Mucosa of descending colon (tissue), 3 donors: ENCODE results near the gene DLG2. TPM values are rescaled to one million over a fixed set of nuclear protein-coding genes. Genes with fewer than 3 reads are reported as not detected.

Experiments
- ATAC-seq: fragments of 200-7000 bp; cut with Tn5 transposase; one replicate; pipeline ENCODE4 v1.9.1; 2020; ENCODE audit warnings: mild to moderate bottlenecking, moderate library complexity
- DNase-seq, 3 donors: peaks; one replicate each; pipeline ENCODE4 v3.0.0-alpha.2; 2020
- H3K36me3 ChIP-seq: fragments of 200-600 bp; one replicate; pipeline ENCODE4 v1.8.0; 2021; ENCODE audit warnings: low read depth, mild to moderate bottlenecking
- H3K4me1 ChIP-seq: fragments of 200-600 bp; one replicate; pipeline ENCODE4 v1.8.0; 2021; ENCODE audit warnings: low read depth, mild to moderate bottlenecking
- H3K4me3 ChIP-seq: fragments of 200-600 bp; one replicate; pipeline ENCODE4 v1.8.0; 2021; ENCODE audit warnings: mild to moderate bottlenecking
- H3K9me3 ChIP-seq: fragments of 200-600 bp; one replicate; pipeline ENCODE4 v1.8.0; 2021; ENCODE audit warnings: mild to moderate bottlenecking
- CTCF ChIP-seq: fragments of 200-600 bp; IDR thresholded peaks from one replicate; pipeline ENCODE4 v1.8.0; 2022; ENCODE audit warnings: antibody characterized with exemption, mild to moderate bottlenecking
- intact Hi-C, 2 donors: fragments of 100-400 bp; cut with DNase I in 1 of 2; cut with micrococcal nuclease in 1 of 2; formaldehyde crosslinking; loops; one replicate each; pipeline versions ENCODE4 v1.11.0 to v1.11.1; 2022; cut with DNase I, micrococcal nuclease
- total RNA-seq, 3 donors: library from RNA; stranded (reverse); fragmentation: NEBNext Ultra II Directional in 2 of 3; extraction: Animal tissue kit (Norgen Biotek cat#: 25700) in 2 of 3; gene quantifications; one replicate each; pipeline versions ENCODE4 v1.2.1 to v1.2.4, GENCODE V29; 2021 to 2023
- donor health status: DM: no; HTN: no; CAD: no; lungs with moderate emphysema.
- donor health status: DM: no; HTN: no; CAD: no.
- donor health status: DM: no; HTN: yes; CAD: no.

The DLG2 gene
- total RNA-seq, 3 donors from 2014 or later = 2.1 to 11.1 (median 2.4) TPM

- DNase-seq = no peak
- Histone ChIP-seq H3K9me3 (no peaks in the 10 kb centered on the region), H3K4me3 (no peak overlapping the region), H3K36me3 (no peaks in the 10 kb centered on the region), H3K4me1 (no peaks in the 10 kb centered on the region)
- no peak for ATAC-seq
- intact Hi-C loops = no loop called here
- no peak for TF ChIP-seq CTCF
Measured at GRCh38 chr11:84751371-84751770, 875.8 kb downstream of the DLG2 start.

GRCh38 chr11:84747871-84748270, 879.3 kb downstream of the DLG2 start:
- Histone ChIP-seq H3K4me3 (no peak overlapping the region), H3K36me3 (no peaks in the 10 kb centered on the region), H3K9me3 (no peaks in the 10 kb centered on the region), H3K4me1 (no peaks in the 10 kb centered on the region)
- ATAC-seq = no peak
- TF ChIP-seq CTCF = no peak
- no peak for DNase-seq
- intact Hi-C loops = no loop called here

GRCh38 chr11:84740050-84740449, 887.1 kb downstream of the DLG2 start:
- TF ChIP-seq CTCF = no peak
- intact Hi-C loops = no loop called here
- ATAC-seq (no peak), DNase-seq (no peak)
- H3K4me3 ChIP-seq = no peak overlapping the region
- no peaks in the 10 kb centered on the region for H3K9me3 ChIP-seq
- no peaks in the 10 kb centered on the region for H3K36me3 ChIP-seq
- no peaks in the 10 kb centered on the region for H3K4me1 ChIP-seq

GRCh38 chr11:84724256-84724655, 902.9 kb downstream of the DLG2 start:
- intact Hi-C loops = no loop called here
- no peak for TF ChIP-seq CTCF
- Histone ChIP-seq H3K4me1 (no peaks in the 10 kb centered on the region), H3K9me3 (no peaks in the 10 kb centered on the region), H3K4me3 (no peak overlapping the region), H3K36me3 (no peaks in the 10 kb centered on the region)
- DNase-seq (no peak), ATAC-seq (no peak)

- TF ChIP-seq CTCF = no peak
Measured at GRCh38 chr11:84722583-84723108, 904.5 kb downstream of the DLG2 start.

GRCh38 chr11:84721561-84721961, 905.6 kb downstream of the DLG2 start:
- Histone ChIP-seq H3K9me3 (no peaks in the 10 kb centered on the region), H3K4me3 (no peak overlapping the region), H3K4me1 (no peaks in the 10 kb centered on the region), H3K36me3 (no peaks in the 10 kb centered on the region)
- no peak for TF ChIP-seq CTCF
- intact Hi-C loops = no loop called here
- ATAC-seq (no peak), DNase-seq (peak in 1 of 3 donors; percentile 3)

More at GRCh38 chr11:84722583-84723108, 904.5 kb downstream of the DLG2 start:
- no peaks in the 10 kb centered on the region for H3K36me3 ChIP-seq
- H3K9me3 ChIP-seq = no peaks in the 10 kb centered on the region
- H3K4me3 ChIP-seq = no peak overlapping the region
- no peak for DNase-seq
- no peaks in the 10 kb centered on the region for H3K4me1 ChIP-seq
- intact Hi-C loops = no loop called here
- ATAC-seq = no peak
